Colonic mucosa (tissue), 4 donors: ENCODE measurements around the gene DCDC2. TPM values are rescaled to one million over a fixed set of nuclear protein-coding genes. Genes with fewer than 3 reads are reported as not detected.
A peak's percentile ranks its signal among the peaks of the same experiment; 100 is the strongest.

Experiments
- DNase-seq: peaks from one replicate; pipeline ENCODE4 v3.0.0-alpha.2; 2020
- H3K27ac ChIP-seq: fragments of 200-600 bp; one replicate; pipeline ENCODE4 v1.8.0; 2021
- H3K27me3 ChIP-seq: fragments of 200-600 bp; one replicate; pipeline ENCODE4 v1.8.0; 2021
- H3K36me3 ChIP-seq: fragments of 200-600 bp; one replicate; pipeline ENCODE4 v1.8.0; 2021
- H3K4me1 ChIP-seq: fragments of 200-600 bp; one replicate; pipeline ENCODE4 v1.8.0; 2021; ENCODE audit warnings: mild to moderate bottlenecking
- H3K4me3 ChIP-seq: fragments of 200-600 bp; one replicate; pipeline ENCODE4 v1.8.0; 2021
- H3K9ac ChIP-seq, 2 donors: one replicate each; pipeline ENCODE4 v1.7.0; 2013; ENCODE audit warnings: control low read depth in 2 of 2, low read depth in 2 of 2, low read length in 2 of 2
- H3K9me3 ChIP-seq: fragments of 200-600 bp; one replicate; pipeline ENCODE4 v1.8.0; 2021
- intact Hi-C: fragments of 100-400 bp; cut with DNase I; formaldehyde crosslinking; loops from one replicate; pipeline ENCODE4 v1.14.1; 2022
- total RNA-seq, 2 donors: library from RNA; stranded (reverse); fragmentation: NEBNext Ultra II Directional in 1 of 2; extraction: Animal tissue kit (Norgen Biotek cat#: 25700) in 1 of 2; gene quantifications; one replicate each; pipeline ENCODE4 v1.2.1, GENCODE V29; 2021
- TF ChIP-seq, protein P1 (sequence below): fragments of 200-600 bp; IDR thresholded peaks from one replicate; pipeline ENCODE4 v1.8.0; 2022; ENCODE audit warnings: antibody characterized with exemption, mild to moderate bottlenecking
- donor health status: healthy.
- donor health status: DM: no; HTN: no; CAD: no.
- donor health status: DM: no; HTN: no; CAD: no.

DCDC2 gene
- total RNA-seq, 2 donors from 2014 or later: 3.3 to 9.4 TPM

DNA sequence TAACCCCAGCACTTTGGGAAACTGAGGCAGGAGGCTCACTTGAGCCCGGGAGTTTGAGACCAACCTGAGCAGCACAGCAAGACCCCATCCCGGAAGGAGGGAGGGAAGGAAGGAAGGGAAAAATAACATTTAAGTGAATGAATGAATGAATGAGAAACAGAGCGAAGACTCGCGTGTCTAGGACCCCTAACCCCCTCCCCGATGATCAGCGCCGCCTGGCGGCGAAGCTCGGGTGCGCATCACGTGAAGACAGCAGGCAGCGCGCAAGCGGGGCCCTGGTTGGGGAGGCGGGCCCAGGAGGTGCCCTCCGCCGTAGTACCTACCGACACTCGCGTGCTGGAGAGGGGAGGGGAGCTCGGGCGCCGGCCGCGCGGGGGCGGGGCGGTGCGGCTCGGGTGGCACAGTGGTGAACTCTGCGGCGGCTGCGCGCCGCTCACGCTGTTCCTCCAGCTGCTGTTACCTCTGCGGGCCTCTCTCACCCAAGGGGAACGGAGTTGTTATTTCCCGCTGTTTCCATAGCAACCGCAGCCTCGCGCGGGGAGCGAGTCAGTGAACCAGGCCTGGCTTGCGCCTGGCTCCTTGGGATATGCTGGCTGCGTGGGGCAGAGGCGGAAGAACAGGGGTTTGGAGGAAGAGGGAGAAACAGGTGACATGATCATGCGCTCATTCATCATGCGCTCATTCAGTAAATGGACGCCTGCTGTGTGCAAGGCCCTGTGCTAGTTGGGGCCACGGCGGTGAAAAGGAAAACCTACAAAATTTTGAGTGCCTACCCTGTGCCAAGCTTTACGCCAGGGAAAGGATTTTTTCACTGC is 2.0 kb upstream of the DCDC2 start:
- Histone ChIP-seq H3K27me3 (no peaks in the 10 kb centered on the region), H3K9ac (peak overlapping the region in 1 of 2 donors; percentile 13), H3K9me3 (no peaks in the 10 kb centered on the region), H3K36me3 (no peaks in the 10 kb centered on the region), H3K27ac (peak overlapping the region; percentile 30), H3K4me3 (peak overlapping the region; percentile 54), H3K4me1 (peaks cover 4% of the 10 kb centered on the region)
- DNase-seq: peak; percentile 87
- intact Hi-C loops: no loop called here
- TF ChIP-seq, protein P1, sequence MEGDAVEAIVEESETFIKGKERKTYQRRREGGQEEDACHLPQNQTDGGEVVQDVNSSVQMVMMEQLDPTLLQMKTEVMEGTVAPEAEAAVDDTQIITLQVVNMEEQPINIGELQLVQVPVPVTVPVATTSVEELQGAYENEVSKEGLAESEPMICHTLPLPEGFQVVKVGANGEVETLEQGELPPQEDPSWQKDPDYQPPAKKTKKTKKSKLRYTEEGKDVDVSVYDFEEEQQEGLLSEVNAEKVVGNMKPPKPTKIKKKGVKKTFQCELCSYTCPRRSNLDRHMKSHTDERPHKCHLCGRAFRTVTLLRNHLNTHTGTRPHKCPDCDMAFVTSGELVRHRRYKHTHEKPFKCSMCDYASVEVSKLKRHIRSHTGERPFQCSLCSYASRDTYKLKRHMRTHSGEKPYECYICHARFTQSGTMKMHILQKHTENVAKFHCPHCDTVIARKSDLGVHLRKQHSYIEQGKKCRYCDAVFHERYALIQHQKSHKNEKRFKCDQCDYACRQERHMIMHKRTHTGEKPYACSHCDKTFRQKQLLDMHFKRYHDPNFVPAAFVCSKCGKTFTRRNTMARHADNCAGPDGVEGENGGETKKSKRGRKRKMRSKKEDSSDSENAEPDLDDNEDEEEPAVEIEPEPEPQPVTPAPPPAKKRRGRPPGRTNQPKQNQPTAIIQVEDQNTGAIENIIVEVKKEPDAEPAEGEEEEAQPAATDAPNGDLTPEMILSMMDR: peak; percentile 73

DNA sequence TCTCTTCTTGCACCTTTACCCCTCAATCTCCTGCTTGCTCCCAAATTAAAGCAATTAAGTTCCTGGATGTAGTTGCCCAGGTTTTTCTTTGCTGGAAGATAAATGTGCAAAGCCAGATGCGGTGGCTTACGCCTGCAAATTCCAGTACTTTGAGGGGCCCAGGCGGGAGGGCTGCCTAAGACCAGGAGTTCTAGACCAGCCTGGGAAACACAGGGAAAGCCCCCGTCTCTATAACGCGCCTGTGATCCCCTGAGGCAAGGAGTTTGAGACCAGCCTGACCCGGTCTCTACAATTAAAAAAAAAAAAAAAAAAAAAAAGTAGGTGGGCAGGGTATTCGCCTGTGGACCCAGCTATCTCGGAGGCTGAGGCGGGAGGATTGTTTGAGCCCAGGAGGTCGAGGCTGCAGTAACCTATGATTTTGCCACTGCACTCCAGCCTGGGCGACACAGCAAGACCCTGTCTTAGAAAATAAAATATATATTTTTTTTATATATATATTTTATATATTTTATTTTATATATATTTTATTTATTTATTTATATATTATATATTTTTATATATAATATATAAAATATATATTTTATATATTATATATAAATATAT is 461 bp upstream of the DCDC2 start:
- intact Hi-C loops: no loop called here
- peak overlapping the region in 1 of 2 donors; percentile 43 for H3K9ac ChIP-seq
- peak overlapping the region; percentile 51 for H3K4me3 ChIP-seq
- no peaks in the 10 kb centered on the region for H3K9me3 ChIP-seq
- no peaks in the 10 kb centered on the region for H3K27me3 ChIP-seq
- DNase-seq: peak; percentile 23
- TF ChIP-seq, protein P1: no peak
- H3K27ac ChIP-seq: peak overlapping the region; percentile 50
- H3K36me3 ChIP-seq: no peaks in the 10 kb centered on the region
- peaks cover 4% of the 10 kb centered on the region for H3K4me1 ChIP-seq

DNA sequence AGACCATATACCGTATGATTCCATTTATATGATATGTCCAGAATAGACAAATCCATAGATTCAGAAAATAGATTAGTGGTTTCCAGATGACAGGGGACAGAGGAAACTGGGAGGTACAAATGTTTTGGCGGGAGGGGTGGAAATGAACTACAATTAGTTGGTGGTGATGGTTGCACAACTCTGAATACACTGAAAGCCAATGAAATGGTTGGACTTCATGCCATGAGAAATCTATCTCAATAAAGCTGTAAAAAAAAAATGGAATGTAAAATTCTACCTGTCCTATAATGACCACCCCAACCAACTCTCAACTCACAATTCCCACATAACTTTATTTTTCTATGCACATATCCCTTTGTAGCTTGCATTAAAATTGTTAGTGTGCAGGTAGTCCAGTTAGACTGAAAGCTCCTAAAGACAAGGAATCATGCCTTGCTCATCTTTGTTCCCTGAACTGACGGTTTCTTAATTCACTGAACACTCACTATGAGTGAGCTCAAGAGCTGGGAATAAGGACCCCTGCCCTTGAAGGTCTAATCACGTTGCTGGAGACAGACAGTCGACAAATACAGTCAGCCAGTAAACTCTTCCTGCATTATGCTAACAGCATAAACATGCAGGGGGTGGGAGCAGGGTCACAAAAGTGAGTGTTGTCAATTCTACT is 1.4 kb downstream of the DCDC2 start:
- Histone ChIP-seq H3K27me3 (no peaks in the 10 kb centered on the region), H3K4me3 (no peak overlapping the region), H3K9me3 (no peaks in the 10 kb centered on the region), H3K9ac (no peak overlapping the region), H3K4me1 (peaks cover 4% of the 10 kb centered on the region), H3K36me3 (no peaks in the 10 kb centered on the region), H3K27ac (no peak overlapping the region)
- intact Hi-C loops: no loop called here
- DNase-seq: no peak
- TF ChIP-seq, protein P1: no peak

DNA sequence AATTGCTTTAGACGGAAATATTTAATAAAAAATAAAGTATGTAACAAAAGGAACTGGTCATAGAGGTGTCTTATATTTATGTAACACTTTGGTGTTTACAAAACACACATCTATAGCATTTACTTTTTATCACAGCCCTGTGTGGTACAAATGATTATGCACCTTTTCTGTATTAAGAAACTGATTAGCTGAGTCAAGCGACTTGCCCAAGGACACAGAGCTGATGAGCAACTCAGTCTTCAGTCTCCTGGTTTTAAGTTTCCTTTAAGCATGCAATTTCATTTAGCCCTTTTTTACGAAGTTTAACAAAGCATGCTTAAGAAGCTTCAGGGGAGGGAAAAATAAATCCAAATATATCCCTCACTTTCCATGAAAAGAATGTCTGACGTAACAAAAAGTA is 2.5 kb downstream of the DCDC2 start:
- Histone ChIP-seq H3K9me3 (no peaks in the 10 kb centered on the region), H3K4me1 (peaks cover 4% of the 10 kb centered on the region), H3K27ac (no peak overlapping the region), H3K36me3 (no peaks in the 10 kb centered on the region), H3K4me3 (no peak overlapping the region), H3K27me3 (no peaks in the 10 kb centered on the region), H3K9ac (no peak overlapping the region)
- TF ChIP-seq, protein P1: no peak
- no peak for DNase-seq
- intact Hi-C loops: no loop called here

DNA sequence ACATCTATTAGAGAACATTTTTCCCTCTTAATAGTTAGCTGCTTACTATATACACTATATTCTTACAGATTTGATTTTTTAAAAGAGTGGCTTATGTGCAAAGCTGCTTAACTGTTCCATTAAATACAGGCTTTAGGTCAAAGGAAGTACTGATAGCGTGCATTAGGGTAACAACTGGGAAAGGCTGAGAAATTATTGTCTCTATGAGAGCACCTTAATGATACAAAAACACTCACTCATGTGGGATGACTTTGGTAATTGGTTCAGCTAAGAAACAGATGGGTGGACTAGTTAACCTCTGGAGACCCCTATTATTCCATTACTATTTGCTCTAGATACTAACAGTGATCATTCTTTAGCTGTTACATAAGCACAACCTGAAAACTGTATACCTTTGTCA is 4.0 kb downstream of the DCDC2 start:
- DNase-seq: no peak
- H3K9ac ChIP-seq: no peak overlapping the region

More for the DNA sequence above, 4.0 kb downstream of the DCDC2 start:
- Histone ChIP-seq H3K27me3 (no peaks in the 10 kb centered on the region), H3K4me3 (no peak overlapping the region), H3K27ac (no peak overlapping the region), H3K4me1 (peaks cover 4% of the 10 kb centered on the region), H3K9me3 (no peaks in the 10 kb centered on the region), H3K36me3 (no peaks in the 10 kb centered on the region)
- TF ChIP-seq, protein P1: no peak
- intact Hi-C loops: no loop called here
